ENCODE measurements around the gene OR52I1. TPM values are rescaled to one million over a fixed set of nuclear protein-coding genes. Genes with fewer than 3 reads are reported as not detected.

OR52I1 gene
- total RNA-seq (2014; rRNA removed; shearing (Covaris generic)) (not detected in 2 replicates), polyA plus RNA-seq (2016; fragmentation: Nextera tagmentation; extraction: Ambion mirVana) (not detected in 2 replicates)

GRCh38 chr11:4593739-4594138 lies at the start of gene OR52I1:
TSS of gene OR52I1 (plus strand) at chr11:4594039. CDS start at chr11:4594039, 0 bp downstream.
- H3K9me2 ChIP-seq (ENCODE audit: insufficient read depth), result no peaks in the 10 kb centered on the region
- TF ChIP-seq EZH2phosphoT487 (IDR thresholded peaks at IDR 0.05; ENCODE audit: insufficient read depth, low read depth), result no peak
- no peak for TF ChIP-seq EZH2 (IDR thresholded peaks at IDR 0.05; ENCODE audit: insufficient read depth, poor library complexity, severe bottlenecking)
- H3K36me3 ChIP-seq (ENCODE audit: low read depth), result no peaks in the 10 kb centered on the region
- no peak within 1 kb of the TSS for H3K27ac ChIP-seq
- 84 to 100% methylated on average over 1 of the region's 1 CpG for WGBS, 2 experiments (ENCODE audit: low coverage in 1 of 2, low lambda C conversion rate in 2 of 2, missing lambda C conversion rate in 2 of 2)
- H3K4me1 ChIP-seq (ENCODE audit: insufficient read depth), result no peaks in the 10 kb centered on the region
- no peak within 1 kb of the TSS for H2AFZ ChIP-seq
- H4K20me1 ChIP-seq (ENCODE audit: insufficient read depth), result no peaks in the 10 kb centered on the region
- no peaks in the 10 kb centered on the region for H3K9me3 ChIP-seq (ENCODE audit: low read depth)
- H3K9ac ChIP-seq, result no peak within 1 kb of the TSS
- no peaks in the 10 kb centered on the region for H3K27me3 ChIP-seq (replicated peaks; ENCODE audit: insufficient read depth)
- DNase-seq, result no peak
- H3K79me2 ChIP-seq (ENCODE audit: insufficient read depth), result no peaks in the 10 kb centered on the region
- H3K4me3 ChIP-seq, result no peak within 1 kb of the TSS
- H3K4me2 ChIP-seq (ENCODE audit: unreplicated experiment), result no peak within 1 kb of the TSS
- in situ Hi-C loops (cut with MboI), result no loop called here
- no peaks in the 10 kb centered on the region for H3F3A ChIP-seq (ENCODE audit: insufficient read depth)

GRCh38 chr11:4544891-4545290 lies 48.9 kb upstream of the OR52I1 start, which contains the start of gene OR52M1:
TSS of gene OR52M1 (plus strand) at chr11:4545191. CDS start at chr11:4545191, 0 bp downstream.
- Histone ChIP-seq H3K4me1 (ENCODE audit: insufficient read depth) (no peaks in the 10 kb centered on the region), H3K4me3 (no peak within 1 kb of the TSS), H3K9me3 (ENCODE audit: low read depth) (no peaks in the 10 kb centered on the region), H3K27ac (no peak within 1 kb of the TSS), H4K20me1 (ENCODE audit: insufficient read depth) (no peaks in the 10 kb centered on the region), H3K36me3 (ENCODE audit: low read depth) (no peaks in the 10 kb centered on the region), H3K9ac (no peak within 1 kb of the TSS), H3K27me3 (replicated peaks; ENCODE audit: insufficient read depth) (no peaks in the 10 kb centered on the region; the same call in 1 of the 2 replicates), H3K79me2 (ENCODE audit: insufficient read depth) (no peaks in the 10 kb centered on the region), H3K9me2 (ENCODE audit: insufficient read depth) (no peaks in the 10 kb centered on the region), H3K4me2 (ENCODE audit: unreplicated experiment) (no peak within 1 kb of the TSS), H2AFZ (no peak within 1 kb of the TSS), H3F3A (ENCODE audit: insufficient read depth) (no peaks in the 10 kb centered on the region)
- 21 to 25% methylated on average over 5 of the region's 5 CpGs for WGBS, 2 experiments (ENCODE audit: low coverage in 1 of 2, low lambda C conversion rate in 2 of 2, missing lambda C conversion rate in 2 of 2)
- in situ Hi-C loops (cut with MboI), result no loop called here
- DNase-seq, result no peak
- TF ChIP-seq EZH2phosphoT487 (IDR thresholded peaks at IDR 0.05; ENCODE audit: insufficient read depth, low read depth), result no peak
- no peak for TF ChIP-seq EZH2 (IDR thresholded peaks at IDR 0.05; ENCODE audit: insufficient read depth, poor library complexity, severe bottlenecking)

- Histone ChIP-seq H3K27ac (no peak overlapping the region), H3K4me3 (no peak overlapping the region), H3K36me3 (ENCODE audit: low read depth) (no peaks in the 10 kb centered on the region), H3K79me2 (ENCODE audit: insufficient read depth) (no peaks in the 10 kb centered on the region), H3K9me3 (ENCODE audit: low read depth) (no peaks in the 10 kb centered on the region), H2AFZ (no peak overlapping the region), H3K4me1 (ENCODE audit: insufficient read depth) (no peaks in the 10 kb centered on the region), H3K27me3 (replicated peaks; ENCODE audit: insufficient read depth) (no peaks in the 10 kb centered on the region), H3K9ac (no peak overlapping the region), H4K20me1 (ENCODE audit: insufficient read depth) (no peaks in the 10 kb centered on the region), H3K9me2 (ENCODE audit: insufficient read depth) (no peaks in the 10 kb centered on the region), H3F3A (ENCODE audit: insufficient read depth) (no peaks in the 10 kb centered on the region), H3K4me2 (ENCODE audit: unreplicated experiment) (no peak overlapping the region)
- no peak for DNase-seq
- in situ Hi-C loops (cut with MboI), result no loop called here
- WGBS, 2 experiments (ENCODE audit: low coverage in 1 of 2, low lambda C conversion rate in 2 of 2, missing lambda C conversion rate in 2 of 2), result 32 to 39% methylated on average over 1 of the region's 1 CpG
- TF ChIP-seq EZH2phosphoT487 (IDR thresholded peaks at IDR 0.05; ENCODE audit: insufficient read depth, low read depth) (no peak), EZH2 (IDR thresholded peaks at IDR 0.05; ENCODE audit: insufficient read depth, poor library complexity, severe bottlenecking) (no peak)
These were observed 47.0 kb upstream of the OR52I1 start for GRCh38 chr11:4546878-4547277.

- Histone ChIP-seq H3K4me1 (ENCODE audit: insufficient read depth) (no peaks in the 10 kb centered on the region), H4K20me1 (ENCODE audit: insufficient read depth) (no peaks in the 10 kb centered on the region), H3K79me2 (ENCODE audit: insufficient read depth) (no peaks in the 10 kb centered on the region), H3K27ac (no peak overlapping the region), H3K9ac (no peak overlapping the region), H3K36me3 (ENCODE audit: low read depth) (no peaks in the 10 kb centered on the region), H3K4me3 (no peak overlapping the region), H2AFZ (no peak overlapping the region), H3K9me3 (ENCODE audit: low read depth) (no peaks in the 10 kb centered on the region), H3F3A (ENCODE audit: insufficient read depth) (no peaks in the 10 kb centered on the region), H3K27me3 (replicated peaks; ENCODE audit: insufficient read depth) (no peaks in the 10 kb centered on the region), H3K9me2 (ENCODE audit: insufficient read depth) (no peaks in the 10 kb centered on the region), H3K4me2 (ENCODE audit: unreplicated experiment) (no peak overlapping the region)
- whole genome bisulfite sequencing, 2 experiments (ENCODE audit: low coverage in 1 of 2, low lambda C conversion rate in 2 of 2, missing lambda C conversion rate in 2 of 2), result 27 to 33% methylated on average over 4 of the region's 4 CpGs
- in situ Hi-C loops (cut with MboI), result no loop called here
- no peak for TF ChIP-seq EZH2 (IDR thresholded peaks at IDR 0.05; ENCODE audit: insufficient read depth, poor library complexity, severe bottlenecking)
- no peak for TF ChIP-seq EZH2phosphoT487 (IDR thresholded peaks at IDR 0.05; ENCODE audit: insufficient read depth, low read depth)
- DNase-seq, result no peak
These were observed 46.4 kb upstream of the OR52I1 start for GRCh38 chr11:4547416-4547815.

Measured in GM23248 (cell line).